HUES6 (cell line): Measurements from ENCODE around the gene LOC101059915.
"Not testable (repeated sequence)": the region's sequence is repeated elsewhere in the genome, so short reads cannot be mapped to it uniquely, and the experiment has no call there.

ENCODE experiments used
- H3K27ac ChIP-seq: 2 replicates; pipeline ENCODE4 v1.7.0; 2013; ENCODE audit warnings: low read depth, mild to moderate bottlenecking, low read length, inconsistent platforms
- H3K27me3 ChIP-seq: 2 replicates; pipeline ENCODE4 v1.6.1; 2013; ENCODE audit warnings: low read length; ENCODE audit not compliant: control insufficient read depth, insufficient read depth
- H3K36me3 ChIP-seq: 2 replicates; pipeline ENCODE4 v1.6.1; 2013; ENCODE audit warnings: low read length; ENCODE audit not compliant: control insufficient read depth, insufficient read depth
- H3K4me1 ChIP-seq: 2 replicates; pipeline ENCODE4 v1.6.1; 2013; ENCODE audit warnings: low read length; ENCODE audit not compliant: control insufficient read depth, insufficient read depth
- H3K4me3 ChIP-seq: 2 replicates; pipeline ENCODE4 v1.5.1; 2013; ENCODE audit warnings: low read depth, low read length
- H3K9ac ChIP-seq: one replicate; pipeline ENCODE4 v1.6.1; 2013; ENCODE audit warnings: mild to moderate bottlenecking, low read length
- H3K9me3 ChIP-seq: 2 replicates; pipeline ENCODE4 v1.6.1; 2013; ENCODE audit warnings: low read depth, low read length; ENCODE audit not compliant: control insufficient read depth, insufficient read depth

The LOC101059915 gene

GRCh38 chrX:71663238-71663637 is 4.1 kb upstream of the LOC101059915 start:
- H3K9me3 ChIP-seq, result peaks cover 30% of the 10 kb centered on the region; the same call in 1 of the 2 replicates
- H3K27ac ChIP-seq, H3K9ac ChIP-seq, H3K4me1 ChIP-seq, H3K4me3 ChIP-seq, H3K27me3 ChIP-seq, H3K36me3 ChIP-seq: not testable (repeated sequence)

GRCh38 chrX:71664202-71664601 is 3.1 kb upstream of the LOC101059915 start:
- not testable (repeated sequence) for H3K4me1 ChIP-seq, H3K9ac ChIP-seq

GRCh38 chrX:71664889-71665491 is 2.4 kb upstream of the LOC101059915 start:
- H3K4me3 ChIP-seq, result no peak overlapping the region
- no peak overlapping the region for H3K27ac ChIP-seq
- peaks cover 27% of the 10 kb centered on the region; the same call in 1 of the 2 replicates for H3K9me3 ChIP-seq
- 0 out of 2 replicates have a peak, but pooled peaks cover 2% of the 10 kb centered on the region for H3K27me3 ChIP-seq
- no peaks in the 10 kb centered on the region; the same call in 1 of the 2 replicates for H3K4me1 ChIP-seq
- no peak overlapping the region for H3K9ac ChIP-seq
- no peaks in the 10 kb centered on the region for H3K36me3 ChIP-seq

More at GRCh38 chrX:71664202-71664601, 3.1 kb upstream of the LOC101059915 start:
- H3K36me3 ChIP-seq, H3K4me3 ChIP-seq, H3K27me3 ChIP-seq, H3K27ac ChIP-seq: not testable (repeated sequence)
- peaks cover 30% of the 10 kb centered on the region; the same call in 1 of the 2 replicates for H3K9me3 ChIP-seq

GRCh38 chrX:71665747-71666146 is 1.6 kb upstream of the LOC101059915 start:
- peaks cover 26% of the 10 kb centered on the region; the same call in 1 of the 2 replicates for H3K9me3 ChIP-seq
- H3K4me3 ChIP-seq, result no peak overlapping the region
- H3K9ac ChIP-seq, result no peak overlapping the region
- H3K4me1 ChIP-seq, result no peaks in the 10 kb centered on the region; the same call in 1 of the 2 replicates
- no peaks in the 10 kb centered on the region for H3K36me3 ChIP-seq
- no peak overlapping the region for H3K27ac ChIP-seq
- H3K27me3 ChIP-seq, result 0 out of 2 replicates have a peak, but pooled peaks cover 2% of the 10 kb centered on the region

GRCh38 chrX:71666240-71667223 is 814 bp upstream of the LOC101059915 start:
- Histone ChIP-seq H3K4me1 (no peaks in the 10 kb centered on the region; the same call in 1 of the 2 replicates), H3K9ac (no peak overlapping the region), H3K27me3 (0 out of 2 replicates have a peak, but pooled peaks cover 2% of the 10 kb centered on the region), H3K4me3 (no peak overlapping the region), H3K9me3 (peaks cover 21% of the 10 kb centered on the region; the same call in 1 of the 2 replicates), H3K27ac (no peak overlapping the region), H3K36me3 (no peaks in the 10 kb centered on the region)

- Histone ChIP-seq H3K9ac (no peak overlapping the region), H3K27ac (no peak overlapping the region), H3K27me3 (no peaks in the 10 kb centered on the region), H3K4me1 (no peaks in the 10 kb centered on the region; the same call in 1 of the 2 replicates), H3K9me3 (peaks cover 27% of the 10 kb centered on the region; the same call in 1 of the 2 replicates), H3K36me3 (no peaks in the 10 kb centered on the region), H3K4me3 (no peak overlapping the region)
Observed at GRCh38 chrX:71668248-71668595, 876 bp downstream of the LOC101059915 start.

GRCh38 chrX:71669492-71669891 is 2.1 kb downstream of the LOC101059915 start:
- H3K27ac ChIP-seq, result no peak overlapping the region
- H3K4me3 ChIP-seq, result no peak overlapping the region
- no peaks in the 10 kb centered on the region for H3K27me3 ChIP-seq
- H3K9me3 ChIP-seq, result peaks cover 35% of the 10 kb centered on the region; the same call in 1 of the 2 replicates
- H3K4me1 ChIP-seq, result no peaks in the 10 kb centered on the region; the same call in 1 of the 2 replicates
- H3K36me3 ChIP-seq, result no peaks in the 10 kb centered on the region
- no peak overlapping the region for H3K9ac ChIP-seq

GRCh38 chrX:71669947-71670346 is 2.6 kb downstream of the LOC101059915 start:
- H3K4me1 ChIP-seq, H3K27ac ChIP-seq, H3K4me3 ChIP-seq, H3K9ac ChIP-seq, H3K27me3 ChIP-seq, H3K36me3 ChIP-seq: not testable (repeated sequence)
- peaks cover 37% of the 10 kb centered on the region; the same call in 1 of the 2 replicates for H3K9me3 ChIP-seq

GRCh38 chrX:71671043-71671780 is 3.9 kb downstream of the LOC101059915 start:
- Histone ChIP-seq H3K4me1 (no peaks in the 10 kb centered on the region), H3K27ac (no peak overlapping the region), H3K4me3 (no peak overlapping the region), H3K9me3 (peaks cover 39% of the 10 kb centered on the region; the same call in 1 of the 2 replicates), H3K36me3 (no peaks in the 10 kb centered on the region), H3K9ac (no peak overlapping the region), H3K27me3 (no peaks in the 10 kb centered on the region)

GRCh38 chrX:71671938-71672337 is 4.6 kb downstream of the LOC101059915 start:
- Histone ChIP-seq H3K36me3 (no peaks in the 10 kb centered on the region), H3K4me3 (no peak overlapping the region), H3K27ac (no peak overlapping the region), H3K27me3 (no peaks in the 10 kb centered on the region), H3K4me1 (no peaks in the 10 kb centered on the region), H3K9ac (no peak overlapping the region), H3K9me3 (peaks cover 41% of the 10 kb centered on the region; the same call in 1 of the 2 replicates)
